ENCODE measurements around the gene GMFB.

GRCh38 chr14:54480830-54481562 lies 7.8 kb downstream of the GMFB start:
- TF ChIP-seq CTCF (IDR thresholded peaks at IDR 0.05; ENCODE audit: low read depth, low read length) (no peak), POLR2A (IDR thresholded peaks at IDR 0.05; ENCODE audit: extremely low read depth, insufficient read length) (no peak)

Measured in NB4 (cell line).